SK-N-SH treated with all-trans-retinoic acid at 6 μM for 48 hours (cell line): Measurements from ENCODE around the gene GNA15.

Experiments used
- ATAC-seq: fragments of 200-7000 bp; cut with Tn5 transposase; 3 replicates; pipeline ENCODE4 v1.9.1; 2020; ENCODE audit warnings: mild to moderate bottlenecking, moderate library complexity
- ARNTL ChIP-seq: fragments of 450-650 bp; formaldehyde crosslinking; IDR thresholded peaks from 2 replicates; pipeline ENCODE4 v1.5.0; 2020; ENCODE audit warnings: low read depth, mild to moderate bottlenecking, moderate library complexity, borderline replicate concordance
- CSDC2 ChIP-seq: fragments of 250-450 bp; sonication (Bioruptor Pico); IDR thresholded peaks from 2 replicates; pipeline ENCODE4 v1.5.0; 2020; ENCODE audit warnings: mild to moderate bottlenecking, moderate library complexity
- CSRNP3 ChIP-seq: fragments of 250-450 bp; sonication (Bioruptor Pico); IDR thresholded peaks from 2 replicates; pipeline ENCODE4 v1.5.1; 2021; ENCODE audit warnings: mild to moderate bottlenecking, moderate library complexity
- ESRRG ChIP-seq: fragments of 250-450 bp; sonication (Bioruptor Pico); IDR thresholded peaks from 2 replicates; pipeline ENCODE4 v1.6.1; 2021; ENCODE audit warnings: mild to moderate bottlenecking
- ISL1 ChIP-seq: fragments of 250-450 bp; sonication (Bioruptor Pico); IDR thresholded peaks from 2 replicates; pipeline ENCODE4 v2.1.2; 2022; ENCODE audit warnings: mild to moderate bottlenecking, moderate library complexity
- OSR1 ChIP-seq: fragments of 250-450 bp; sonication (Bioruptor Pico); IDR thresholded peaks from 2 replicates; pipeline ENCODE4 v1.8.0; 2022; ENCODE audit warnings: moderate library complexity, mild to moderate bottlenecking, inconsistent platforms
- PATZ1 ChIP-seq: fragments of 250-450 bp; sonication (Bioruptor Pico); IDR thresholded peaks from 2 replicates; pipeline ENCODE4 v1.8.0; 2020; ENCODE audit warnings: mild to moderate bottlenecking, moderate library complexity, borderline replicate concordance
- POU6F1 ChIP-seq: fragments of 250-450 bp; sonication (Bioruptor Pico); IDR thresholded peaks from 2 replicates; pipeline ENCODE4 v1.8.0; 2021; ENCODE audit warnings: low read depth, mild to moderate bottlenecking, moderate library complexity, borderline replicate concordance
- PPARA ChIP-seq: fragments of 250-450 bp; sonication (Bioruptor Pico); IDR thresholded peaks from 2 replicates; pipeline ENCODE4 v1.5.0; 2020; ENCODE audit warnings: mild to moderate bottlenecking, borderline replicate concordance
- RARB ChIP-seq: fragments of 250-450 bp; sonication (Bioruptor Pico); IDR thresholded peaks from 2 replicates; pipeline ENCODE4 v1.8.0; 2021; ENCODE audit warnings: mild to moderate bottlenecking, moderate library complexity
- SNAI2 ChIP-seq: fragments of 250-450 bp; sonication (Bioruptor Pico); IDR thresholded peaks from 2 replicates; pipeline ENCODE4 v1.5.0; 2020; ENCODE audit warnings: mild to moderate bottlenecking, moderate library complexity
- TCF4 ChIP-seq: fragments of 250-450 bp; sonication (Bioruptor Pico); IDR thresholded peaks from 2 replicates; pipeline ENCODE4 v1.8.0; 2021; ENCODE audit warnings: mild to moderate bottlenecking, moderate library complexity, borderline replicate concordance
- TSHZ2 ChIP-seq: fragments of 250-450 bp; sonication (Bioruptor Pico); IDR thresholded peaks from 2 replicates; pipeline ENCODE4 v1.5.0; 2020; ENCODE audit warnings: mild to moderate bottlenecking, moderate library complexity
- ZC3H10 ChIP-seq: fragments of 250-450 bp; sonication (Bioruptor Pico); IDR thresholded peaks from 2 replicates; pipeline ENCODE4 v1.5.1; 2021; ENCODE audit warnings: mild to moderate bottlenecking, moderate library complexity
- ZFP3 ChIP-seq: fragments of 250-450 bp; sonication (Bioruptor Pico); IDR thresholded peaks from 2 replicates; pipeline ENCODE4 v1.5.0; 2020; ENCODE audit warnings: mild to moderate bottlenecking, moderate library complexity
- ZFP30 ChIP-seq: fragments of 450-650 bp; formaldehyde crosslinking; IDR thresholded peaks from 2 replicates; pipeline ENCODE4 v1.5.0; 2022; ENCODE audit warnings: mild to moderate bottlenecking, moderate library complexity
- ZNF565 ChIP-seq: fragments of 450-650 bp; formaldehyde crosslinking; conservative IDR thresholded peaks from 2 replicates; pipeline ENCODE4 v1.5.0; 2020; ENCODE audit warnings: low read depth, mild to moderate bottlenecking, moderate library complexity
- ZNF70 ChIP-seq: fragments of 450-650 bp; formaldehyde crosslinking; IDR thresholded peaks from 2 replicates; pipeline ENCODE4 v1.5.0; 2020; ENCODE audit warnings: mild to moderate bottlenecking, moderate library complexity
- ZNF8 ChIP-seq: fragments of 450-650 bp; formaldehyde crosslinking; IDR thresholded peaks from 2 replicates; pipeline ENCODE4 v1.5.0; 2020; ENCODE audit warnings: mild to moderate bottlenecking, moderate library complexity
- TF ChIP-seq, protein P1 (sequence below): fragments of 250-450 bp; sonication (Bioruptor Pico); IDR thresholded peaks from 2 replicates; pipeline ENCODE4 v1.5.1; 2020; ENCODE audit warnings: low read depth, mild to moderate bottlenecking, moderate library complexity

Gene GNA15

GRCh38 chr19:3131168-3131567 is 4.7 kb upstream of the GNA15 start (continued):
- TF ChIP-seq TSHZ2 (CRISPR knock-in tag) = no peak
- TF ChIP-seq ZNF565 (CRISPR knock-in tag) = no peak
- no peak for TF ChIP-seq ZC3H10
- TF ChIP-seq CSDC2 (CRISPR knock-in tag) = no peak
- TF ChIP-seq SNAI2 (CRISPR knock-in tag) = no peak
- no peak for TF ChIP-seq CSRNP3 (CRISPR knock-in tag)

- TF ChIP-seq CSRNP3 (CRISPR knock-in tag) (no peak), PPARA (CRISPR knock-in tag) (no peak), TCF4 (CRISPR knock-in tag) (no peak), RARB (CRISPR knock-in tag) (no peak), ZFP3 (CRISPR knock-in tag) (no peak), ARNTL (CRISPR knock-in tag) (no peak), SNAI2 (CRISPR knock-in tag) (no peak), ZNF565 (CRISPR knock-in tag) (no peak), PATZ1 (CRISPR knock-in tag) (no peak), ZFP30 (CRISPR knock-in tag) (no peak), TSHZ2 (CRISPR knock-in tag) (no peak), CSDC2 (CRISPR knock-in tag) (no peak), ZNF70 (CRISPR knock-in tag) (no peak), OSR1 (CRISPR knock-in tag) (no peak), ZC3H10 (no peak), ESRRG (CRISPR knock-in tag) (no peak), ISL1 (CRISPR knock-in tag) (no peak), POU6F1 (no peak), ZNF8 (CRISPR knock-in tag) (no peak)
- TF ChIP-seq, protein P1, sequence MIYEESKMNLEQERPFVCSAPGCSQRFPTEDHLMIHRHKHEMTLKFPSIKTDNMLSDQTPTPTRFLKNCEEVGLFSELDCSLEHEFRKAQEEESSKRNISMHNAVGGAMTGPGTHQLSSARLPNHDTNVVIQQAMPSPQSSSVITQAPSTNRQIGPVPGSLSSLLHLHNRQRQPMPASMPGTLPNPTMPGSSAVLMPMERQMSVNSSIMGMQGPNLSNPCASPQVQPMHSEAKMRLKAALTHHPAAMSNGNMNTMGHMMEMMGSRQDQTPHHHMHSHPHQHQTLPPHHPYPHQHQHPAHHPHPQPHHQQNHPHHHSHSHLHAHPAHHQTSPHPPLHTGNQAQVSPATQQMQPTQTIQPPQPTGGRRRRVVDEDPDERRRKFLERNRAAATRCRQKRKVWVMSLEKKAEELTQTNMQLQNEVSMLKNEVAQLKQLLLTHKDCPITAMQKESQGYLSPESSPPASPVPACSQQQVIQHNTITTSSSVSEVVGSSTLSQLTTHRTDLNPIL (CRISPR knock-in tag) = no peak
- ATAC-seq = no peak; the same call in 2 of the 3 replicates
These were observed 2.7 kb upstream of the GNA15 start for GRCh38 chr19:3132971-3133792.
